K562 (cell line): Measurements from ENCODE around the gene OSBPL1A. TPM values are rescaled to one million over a fixed set of nuclear protein-coding genes. Genes with fewer than 3 reads are reported as not detected.

Experiments
- CHCHD3 ChIP-seq: fragments of 250-450 bp; sonication (Bioruptor Pico); IDR thresholded peaks from 2 replicates; pipeline ENCODE4 v2.1.2; 2022; ENCODE audit warnings: mild to moderate bottlenecking
- DDX20 ChIP-seq: fragments of 450-650 bp; IDR thresholded peaks from 2 replicates; pipeline ENCODE4 v1.6.1; 2016; ENCODE audit warnings: missing genetic modification characterization, low read depth, mild to moderate bottlenecking, missing compliant biosample characterization, moderate library complexity
- NR2C2 ChIP-seq, 2 experiments: fragments of 200-800 bp in 1 of 2; sonication (Bioruptor generic) in 1 of 2; sonication (generic) in 1 of 2; formaldehyde crosslinking in 1 of 2; IDR thresholded peaks; 2 replicates each; pipeline versions ENCODE4 v1.6.1 to v1.8.0; 2016 to 2022; ENCODE audit warnings: mild to moderate bottlenecking in 1 of 2, missing compliant biosample characterization in 1 of 2, missing genetic modification characterization in 1 of 2, missing genetic modification reagents in 1 of 2
- POU5F1 ChIP-seq: fragments of 150-350 bp; IDR thresholded peaks from 2 replicates; pipeline ENCODE4 v1.6.1; 2014; ENCODE audit warnings: borderline replicate concordance, low read length, low read depth, mild to moderate bottlenecking; ENCODE audit not compliant: partially characterized antibody
- RERE ChIP-seq: sonication (generic); formaldehyde crosslinking; IDR thresholded peaks from 2 replicates; pipeline ENCODE4 v1.8.0; 2023; ENCODE audit warnings: missing genetic modification reagents, mild to moderate bottlenecking, borderline replicate concordance
- SLC30A9 ChIP-seq: fragments of 250-450 bp; sonication (Bioruptor Pico); IDR thresholded peaks from 2 replicates; pipeline ENCODE4 v1.8.0; 2022; ENCODE audit warnings: mild to moderate bottlenecking, moderate library complexity
- TFAP4 ChIP-seq: sonication (generic); formaldehyde crosslinking; IDR thresholded peaks from 2 replicates; pipeline ENCODE4 v1.8.0; 2022; ENCODE audit warnings: missing genetic modification reagents, mild to moderate bottlenecking, moderate library complexity, borderline replicate concordance
- THRB ChIP-seq: fragments of 450-650 bp; formaldehyde crosslinking; conservative IDR thresholded peaks from 2 replicates; pipeline ENCODE4 v1.4.0; 2022; ENCODE audit warnings: mild to moderate bottlenecking, missing genetic modification characterization
- UBTF ChIP-seq, 2 experiments: IDR thresholded peaks; 2 replicates each; pipeline ENCODE4 v1.6.1; 2012; ENCODE audit warnings: improper control_type of control experiment in 2 of 2, low read depth in 2 of 2, low read length in 2 of 2, borderline replicate concordance in 1 of 2
- ZBTB34 ChIP-seq: fragments of 250-450 bp; sonication (Bioruptor Pico); IDR thresholded peaks from 2 replicates; pipeline ENCODE4 v1.8.0; 2021; ENCODE audit warnings: mild to moderate bottlenecking, moderate library complexity
- ZBTB8A ChIP-seq: fragments of 450-650 bp; IDR thresholded peaks from 2 replicates; pipeline ENCODE4 v1.6.1; 2018; ENCODE audit warnings: mild to moderate bottlenecking, moderate library complexity; ENCODE audit not compliant: partially characterized antibody
- ZC3H4 ChIP-seq: sonication (generic); formaldehyde crosslinking; IDR thresholded peaks from 2 replicates; pipeline ENCODE4 v1.9.0; 2021; ENCODE audit warnings: missing genetic modification reagents, borderline replicate concordance
- ZNF311 ChIP-seq: fragments of 250-450 bp; sonication (Bioruptor Pico); IDR thresholded peaks from 2 replicates; pipeline ENCODE4 v1.4.0; 2020; ENCODE audit warnings: mild to moderate bottlenecking, moderate library complexity
- polyA plus RNA-seq, 8 experiments: library from polyadenylated mRNA; depleted of rRNA in 4 of 8; stranded (reverse) in 5 of 8; unstranded in 3 of 8; fragments of >200 nt; fragmentation: Nextera tagmentation in 2 of 8; fragmentation: Illumina TruSeq in 1 of 8; extraction: Ambion mirVana in 2 of 8; extraction: Trizol in 1 of 8; gene quantifications; 2 replicates each; pipeline versions ENCODE4 v1.2.1 to v1.2.3, GENCODE V29; 2011 to 2014; ENCODE audit warnings: inconsistent platforms in 1 of 8, missing spikeins in 1 of 8
- total RNA-seq, 7 experiments: library from RNA; depleted of rRNA in 6 of 7; stranded (reverse); fragments of >200 nt in 6 of 7; fragmentation: Illumina TruSeq in 2 of 7; extraction: Trizol in 2 of 7; gene quantifications; 2 replicates each; pipeline versions ENCODE4 v1.2.1 to v1.2.3, GENCODE V29; 2011 to 2021; ENCODE audit warnings: low replicate concordance in 1 of 7

Gene OSBPL1A
- total and polyA plus RNA-seq, 9 of the 15 experiments (the other 6 are each of a cell fraction or from before 2014, with no cell fraction given) = 0.40 to 0.49 TPM; not detected in 7

- TF ChIP-seq ZBTB34 (no peak), POU5F1 (no peak), TFAP4 (CRISPR knock-in tag) (no peak; the same call in 1 of the 2 replicates), ZNF311 (CRISPR knock-in tag) (peak; percentile 82; the same call in 1 of the 2 replicates), ZC3H4 (no peak), ZBTB8A (no peak), THRB (CRISPR knock-in tag) (peak; percentile 74), NR2C2 (CRISPR knock-in tag; IDR thresholded peaks at IDR 0.05) (peak; percentile 100), NR2C2 (tag; IDR thresholded peaks at IDR 0.05) (peak; percentile 100), RERE (CRISPR knock-in tag) (no peak), UBTF (IDR thresholded peaks at IDR 0.05; ENCODE audit: borderline replicate concordance in 1 of 2, low read depth in 2 of 2, low read length in 2 of 2) (no peak), SLC30A9 (no peak), DDX20 (tag) (no peak), CHCHD3 (no peak)
These were observed 29.0 kb upstream of the OSBPL1A start, which contains the start of gene IMPACT (continued) for GRCh38 chr18:24426398-24427294.
